Lower leg skin (tissue), 3 donors: ENCODE measurements around the gene PLEKHM3.

Source experiments
- CTCF ChIP-seq, 3 donors: fragments of 450-650 bp; IDR thresholded peaks; one replicate each; pipeline ENCODE4 v1.5.1; 2016; ENCODE audit warnings: antibody characterized with exemption in 3 of 3, mild to moderate bottlenecking in 3 of 3, moderate library complexity in 2 of 3
- POLR2A ChIP-seq, 2 donors: fragments of 450-650 bp; IDR thresholded peaks; one replicate each; pipeline ENCODE4 v1.6.1; 2016 to 2017; ENCODE audit warnings: antibody characterized with exemption in 2 of 2, mild to moderate bottlenecking in 1 of 2, moderate library complexity in 1 of 2

DNA sequence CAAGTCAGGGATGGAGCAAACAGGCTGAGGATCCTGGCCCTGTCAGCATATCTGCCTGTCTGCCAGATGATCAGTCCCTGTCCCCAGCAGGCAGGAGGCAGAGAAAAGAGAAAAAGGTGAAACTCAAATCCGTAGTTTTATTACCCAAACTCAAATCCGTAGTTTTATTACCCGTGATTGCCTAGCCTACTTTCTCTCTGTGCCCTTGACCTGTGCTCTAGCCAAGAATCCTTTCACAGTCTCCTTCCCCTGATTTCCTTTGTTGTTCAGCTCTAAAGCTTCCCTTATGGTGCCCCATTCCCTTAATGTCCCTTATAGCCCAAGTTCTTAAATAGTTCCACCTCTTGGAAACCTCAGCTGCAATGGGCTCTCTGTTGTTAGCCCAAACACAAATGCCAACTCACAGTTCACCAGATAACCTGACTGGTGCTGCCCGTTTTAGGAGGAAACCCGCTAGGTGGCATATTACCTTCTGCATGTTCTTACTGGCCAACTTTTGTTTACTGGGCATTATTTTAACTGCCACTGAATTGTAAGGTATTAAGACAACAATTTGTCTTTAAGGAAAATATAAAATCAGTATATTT is 130.0 kb downstream of the PLEKHM3 start:
- no peak for TF ChIP-seq CTCF (IDR thresholded peaks at IDR 0.05)
- TF ChIP-seq POLR2A (IDR thresholded peaks at IDR 0.05), result no peak
